HEK293 (cell line): ENCODE data around the gene TTLL1.

Source experiments
- CTCF ChIA-PET: fragments of 350-600 bp; formaldehyde crosslinking; extraction: SDS; loops from one replicate; lab custom pipeline; 2021; ENCODE audit warnings: antibody characterized with exemption; lab: Yijun Ruan, JAX
- POLR2A ChIA-PET: fragments of 300-600 bp; formaldehyde crosslinking; extraction: SDS; loops from one replicate; lab custom pipeline; 2020; ENCODE audit warnings: antibody characterized with exemption, inconsistent platforms; lab: Yijun Ruan, JAX
- H3K27ac ChIP-seq: fragments of 200-500 bp; sonication (Bioruptor generic); 2 replicates; pipeline ENCODE4 v1.5.1; 2014; ENCODE audit warnings: low read depth, low read length, control low read depth, inconsistent platforms; ENCODE audit errors: extremely low read depth
- H3K36me3 ChIP-seq, 2 experiments: fragments of 200-500 bp in 1 of 2; sonication (Bioruptor generic) in 1 of 2; 1 replicate in 1 of 2; 2 replicates in 1 of 2; pipeline ENCODE4 v1.5.1; 2014 to 2017; ENCODE audit warnings: inconsistent platforms in 2 of 2, low read length in 2 of 2; ENCODE audit not compliant: control insufficient read depth in 2 of 2, insufficient read depth in 1 of 2
- H3K4me1 ChIP-seq: fragments of 200-500 bp; sonication (Bioruptor generic); 2 replicates; pipeline ENCODE4 v1.5.1; 2014; ENCODE audit warnings: mild to moderate bottlenecking, low read length, inconsistent platforms; ENCODE audit not compliant: control insufficient read depth, insufficient read depth
- H3K4me3 ChIP-seq: 2 replicates; pipeline ENCODE4 v1.5.1; 2011; ENCODE audit warnings: low read depth, mild to moderate bottlenecking, control low read depth, low read length, moderate library complexity
- H3K9me3 ChIP-seq: fragments of 200-500 bp; sonication (Bioruptor generic); 2 replicates; pipeline ENCODE4 v1.5.1; 2014; ENCODE audit warnings: low read depth, low read length, inconsistent platforms; ENCODE audit not compliant: control insufficient read depth, insufficient read depth
- REPIN1 ChIP-seq: fragments of 450-650 bp; formaldehyde crosslinking; IDR thresholded peaks from 2 replicates; pipeline ENCODE4 v1.5.1; 2017; ENCODE audit warnings: missing biosample characterization, missing genetic modification characterization, low read depth
- YY1 ChIP-seq: fragments of 450-650 bp; formaldehyde crosslinking; IDR thresholded peaks from 2 replicates; pipeline ENCODE4 v1.5.1; 2018; ENCODE audit warnings: missing biosample characterization, missing genetic modification characterization
- ZBTB1 ChIP-seq: fragments of 450-650 bp; formaldehyde crosslinking; IDR thresholded peaks from 2 replicates; pipeline ENCODE4 v1.5.1; 2016; ENCODE audit warnings: missing biosample characterization, missing genetic modification characterization
- ZBTB48 ChIP-seq: fragments of 450-650 bp; formaldehyde crosslinking; IDR thresholded peaks from 2 replicates; pipeline ENCODE4 v1.5.1; 2016; ENCODE audit warnings: missing biosample characterization, missing genetic modification characterization
- ZNF121 ChIP-seq: fragments of 450-650 bp; formaldehyde crosslinking; IDR thresholded peaks from 2 replicates; pipeline ENCODE4 v1.5.1; 2016; ENCODE audit warnings: missing biosample characterization, missing genetic modification characterization
- ZNF132 ChIP-seq: fragments of 450-650 bp; formaldehyde crosslinking; IDR thresholded peaks from 2 replicates; pipeline ENCODE4 v1.5.1; 2017; ENCODE audit warnings: missing biosample characterization, missing genetic modification characterization, borderline replicate concordance
- ZNF404 ChIP-seq: fragments of 450-650 bp; formaldehyde crosslinking; IDR thresholded peaks from 2 replicates; pipeline ENCODE4 v1.5.1; 2017; ENCODE audit warnings: missing biosample characterization, missing genetic modification characterization
- ZNF416 ChIP-seq: fragments of 450-650 bp; formaldehyde crosslinking; IDR thresholded peaks from 2 replicates; pipeline ENCODE4 v1.5.1; 2016; ENCODE audit warnings: missing biosample characterization, missing genetic modification characterization
- TF ChIP-seq, protein P1 (sequence below): fragments of 450-650 bp; formaldehyde crosslinking; IDR thresholded peaks from 2 replicates; pipeline ENCODE4; 2016; ENCODE audit warnings: missing biosample characterization, missing genetic modification characterization
- TF ChIP-seq, protein P2 (sequence below): fragments of 450-650 bp; formaldehyde crosslinking; IDR thresholded peaks from 2 replicates; pipeline ENCODE4 v1.5.1; 2016; ENCODE audit warnings: missing biosample characterization, missing genetic modification characterization, borderline replicate concordance
- TF ChIP-seq, protein P3 (sequence below): fragments of 450-650 bp; formaldehyde crosslinking; IDR thresholded peaks from 2 replicates; pipeline ENCODE4 v1.5.1; 2016; ENCODE audit warnings: missing biosample characterization, missing genetic modification characterization
- TF ChIP-seq, protein P4 (sequence below): fragments of 450-650 bp; formaldehyde crosslinking; IDR thresholded peaks from 2 replicates; pipeline ENCODE4 v1.5.1; 2016; ENCODE audit warnings: missing biosample characterization, missing genetic modification characterization
- TF ChIP-seq, protein P5 (sequence below): fragments of 450-650 bp; formaldehyde crosslinking; IDR thresholded peaks from 2 replicates; pipeline ENCODE4 v1.5.1; 2017; ENCODE audit warnings: missing biosample characterization, missing genetic modification characterization

Gene TTLL1

DNA sequence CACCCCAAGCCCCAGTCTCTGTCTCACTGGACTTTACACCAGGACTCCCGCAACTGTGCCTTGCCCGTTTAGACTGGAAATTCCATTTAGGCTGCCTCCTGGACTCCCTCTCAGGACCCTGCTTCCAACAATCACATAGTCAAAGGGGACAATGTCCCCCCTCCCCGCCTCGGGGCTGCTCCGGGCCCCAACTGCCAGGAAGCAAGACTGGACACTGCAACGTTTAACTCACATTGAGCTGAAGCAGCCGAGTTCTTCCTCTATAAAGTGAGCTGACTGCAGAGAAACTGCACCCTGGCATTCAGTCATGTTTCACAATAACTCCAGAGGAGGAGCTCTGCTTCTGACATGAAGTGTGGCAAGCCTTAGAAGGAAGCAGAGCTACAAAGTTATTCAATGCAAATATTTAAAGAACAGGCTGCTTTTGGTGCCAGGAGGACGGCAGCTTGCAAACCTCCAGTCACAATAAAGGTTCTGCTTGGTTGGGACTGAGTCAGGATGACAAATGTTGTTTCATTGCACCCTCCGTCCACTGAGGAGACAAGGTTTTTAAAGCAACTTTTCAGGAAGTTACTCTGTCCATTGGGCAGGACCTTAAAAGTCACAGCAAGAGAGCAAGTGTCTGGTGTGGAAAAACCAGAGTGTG is 94.2 kb downstream of the TTLL1 start (continued):
- TF ChIP-seq ZNF416 (tag by site-specific recombination) (no peak), ZBTB1 (tag by site-specific recombination) (no peak), ZNF132 (tag by site-specific recombination) (no peak), REPIN1 (no peak)
- TF ChIP-seq, protein P1, sequence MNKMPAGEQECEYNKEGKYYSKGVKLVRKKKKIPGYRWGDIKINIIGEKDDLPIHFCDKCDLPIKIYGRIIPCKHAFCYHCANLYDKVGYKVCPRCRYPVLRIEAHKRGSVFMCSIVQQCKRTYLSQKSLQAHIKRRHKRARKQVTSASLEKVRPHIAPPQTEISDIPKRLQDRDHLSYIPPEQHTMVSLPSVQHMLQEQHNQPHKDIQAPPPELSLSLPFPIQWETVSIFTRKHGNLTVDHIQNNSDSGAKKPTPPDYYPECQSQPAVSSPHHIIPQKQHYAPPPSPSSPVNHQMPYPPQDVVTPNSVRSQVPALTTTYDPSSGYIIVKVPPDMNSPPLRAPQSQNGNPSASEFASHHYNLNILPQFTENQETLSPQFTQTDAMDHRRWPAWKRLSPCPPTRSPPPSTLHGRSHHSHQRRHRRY, result no peak
- TF ChIP-seq, protein P2, sequence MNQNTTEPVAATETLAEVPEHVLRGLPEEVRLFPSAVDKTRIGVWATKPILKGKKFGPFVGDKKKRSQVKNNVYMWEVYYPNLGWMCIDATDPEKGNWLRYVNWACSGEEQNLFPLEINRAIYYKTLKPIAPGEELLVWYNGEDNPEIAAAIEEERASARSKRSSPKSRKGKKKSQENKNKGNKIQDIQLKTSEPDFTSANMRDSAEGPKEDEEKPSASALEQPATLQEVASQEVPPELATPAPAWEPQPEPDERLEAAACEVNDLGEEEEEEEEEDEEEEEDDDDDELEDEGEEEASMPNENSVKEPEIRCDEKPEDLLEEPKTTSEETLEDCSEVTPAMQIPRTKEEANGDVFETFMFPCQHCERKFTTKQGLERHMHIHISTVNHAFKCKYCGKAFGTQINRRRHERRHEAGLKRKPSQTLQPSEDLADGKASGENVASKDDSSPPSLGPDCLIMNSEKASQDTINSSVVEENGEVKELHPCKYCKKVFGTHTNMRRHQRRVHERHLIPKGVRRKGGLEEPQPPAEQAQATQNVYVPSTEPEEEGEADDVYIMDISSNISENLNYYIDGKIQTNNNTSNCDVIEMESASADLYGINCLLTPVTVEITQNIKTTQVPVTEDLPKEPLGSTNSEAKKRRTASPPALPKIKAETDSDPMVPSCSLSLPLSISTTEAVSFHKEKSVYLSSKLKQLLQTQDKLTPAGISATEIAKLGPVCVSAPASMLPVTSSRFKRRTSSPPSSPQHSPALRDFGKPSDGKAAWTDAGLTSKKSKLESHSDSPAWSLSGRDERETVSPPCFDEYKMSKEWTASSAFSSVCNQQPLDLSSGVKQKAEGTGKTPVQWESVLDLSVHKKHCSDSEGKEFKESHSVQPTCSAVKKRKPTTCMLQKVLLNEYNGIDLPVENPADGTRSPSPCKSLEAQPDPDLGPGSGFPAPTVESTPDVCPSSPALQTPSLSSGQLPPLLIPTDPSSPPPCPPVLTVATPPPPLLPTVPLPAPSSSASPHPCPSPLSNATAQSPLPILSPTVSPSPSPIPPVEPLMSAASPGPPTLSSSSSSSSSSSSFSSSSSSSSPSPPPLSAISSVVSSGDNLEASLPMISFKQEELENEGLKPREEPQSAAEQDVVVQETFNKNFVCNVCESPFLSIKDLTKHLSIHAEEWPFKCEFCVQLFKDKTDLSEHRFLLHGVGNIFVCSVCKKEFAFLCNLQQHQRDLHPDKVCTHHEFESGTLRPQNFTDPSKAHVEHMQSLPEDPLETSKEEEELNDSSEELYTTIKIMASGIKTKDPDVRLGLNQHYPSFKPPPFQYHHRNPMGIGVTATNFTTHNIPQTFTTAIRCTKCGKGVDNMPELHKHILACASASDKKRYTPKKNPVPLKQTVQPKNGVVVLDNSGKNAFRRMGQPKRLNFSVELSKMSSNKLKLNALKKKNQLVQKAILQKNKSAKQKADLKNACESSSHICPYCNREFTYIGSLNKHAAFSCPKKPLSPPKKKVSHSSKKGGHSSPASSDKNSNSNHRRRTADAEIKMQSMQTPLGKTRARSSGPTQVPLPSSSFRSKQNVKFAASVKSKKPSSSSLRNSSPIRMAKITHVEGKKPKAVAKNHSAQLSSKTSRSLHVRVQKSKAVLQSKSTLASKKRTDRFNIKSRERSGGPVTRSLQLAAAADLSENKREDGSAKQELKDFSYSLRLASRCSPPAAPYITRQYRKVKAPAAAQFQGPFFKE (tag by site-specific recombination), result no peak
- TF ChIP-seq, protein P3, sequence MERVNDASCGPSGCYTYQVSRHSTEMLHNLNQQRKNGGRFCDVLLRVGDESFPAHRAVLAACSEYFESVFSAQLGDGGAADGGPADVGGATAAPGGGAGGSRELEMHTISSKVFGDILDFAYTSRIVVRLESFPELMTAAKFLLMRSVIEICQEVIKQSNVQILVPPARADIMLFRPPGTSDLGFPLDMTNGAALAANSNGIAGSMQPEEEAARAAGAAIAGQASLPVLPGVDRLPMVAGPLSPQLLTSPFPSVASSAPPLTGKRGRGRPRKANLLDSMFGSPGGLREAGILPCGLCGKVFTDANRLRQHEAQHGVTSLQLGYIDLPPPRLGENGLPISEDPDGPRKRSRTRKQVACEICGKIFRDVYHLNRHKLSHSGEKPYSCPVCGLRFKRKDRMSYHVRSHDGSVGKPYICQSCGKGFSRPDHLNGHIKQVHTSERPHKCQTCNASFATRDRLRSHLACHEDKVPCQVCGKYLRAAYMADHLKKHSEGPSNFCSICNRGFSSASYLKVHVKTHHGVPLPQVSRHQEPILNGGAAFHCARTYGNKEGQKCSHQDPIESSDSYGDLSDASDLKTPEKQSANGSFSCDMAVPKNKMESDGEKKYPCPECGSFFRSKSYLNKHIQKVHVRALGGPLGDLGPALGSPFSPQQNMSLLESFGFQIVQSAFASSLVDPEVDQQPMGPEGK (tag by site-specific recombination), result no peak
- TF ChIP-seq, all 188 proteins: peak for 0

DNA sequence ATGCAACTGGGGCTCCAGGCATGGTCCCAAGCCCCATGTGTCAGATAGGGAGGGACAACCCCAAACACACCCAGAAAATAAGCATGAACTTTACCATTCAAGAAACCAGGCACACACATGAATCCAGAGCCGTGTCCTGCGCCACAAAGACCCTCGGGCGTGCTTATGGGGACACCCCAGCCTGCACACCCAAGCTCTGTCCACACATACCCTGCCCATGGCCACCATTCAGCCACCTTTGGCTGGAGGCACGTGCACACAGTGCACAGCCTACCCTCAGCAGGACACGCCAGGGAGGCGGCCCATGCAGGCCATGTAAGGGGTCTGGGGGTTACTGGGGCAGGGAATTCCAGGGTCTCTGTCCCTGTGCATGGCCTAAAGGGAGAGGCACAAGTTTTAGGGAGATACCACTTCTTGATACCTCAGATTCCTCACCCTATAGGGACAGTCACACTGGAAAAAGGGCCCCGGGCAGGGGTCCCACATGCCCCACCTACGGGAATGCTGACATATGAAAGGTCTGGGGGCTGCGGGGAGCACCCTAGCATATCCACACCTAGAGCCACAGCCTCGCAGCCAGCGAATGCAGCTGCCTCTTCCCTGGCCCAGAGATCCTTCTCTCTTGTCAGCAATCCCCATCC is 94.8 kb downstream of the TTLL1 start:
- CTCF ChIA-PET, result interaction anchor here (2.1 kb wide), 1 partner anchor 39 kb away, joined by 4 read pairs; no protein-coding TSS in a partner anchor
- POLR2A ChIA-PET, result interaction anchor here (0.6 kb wide), 1 partner anchor 1260 kb away, joined by 3 read pairs; no protein-coding TSS in a partner anchor

DNA sequence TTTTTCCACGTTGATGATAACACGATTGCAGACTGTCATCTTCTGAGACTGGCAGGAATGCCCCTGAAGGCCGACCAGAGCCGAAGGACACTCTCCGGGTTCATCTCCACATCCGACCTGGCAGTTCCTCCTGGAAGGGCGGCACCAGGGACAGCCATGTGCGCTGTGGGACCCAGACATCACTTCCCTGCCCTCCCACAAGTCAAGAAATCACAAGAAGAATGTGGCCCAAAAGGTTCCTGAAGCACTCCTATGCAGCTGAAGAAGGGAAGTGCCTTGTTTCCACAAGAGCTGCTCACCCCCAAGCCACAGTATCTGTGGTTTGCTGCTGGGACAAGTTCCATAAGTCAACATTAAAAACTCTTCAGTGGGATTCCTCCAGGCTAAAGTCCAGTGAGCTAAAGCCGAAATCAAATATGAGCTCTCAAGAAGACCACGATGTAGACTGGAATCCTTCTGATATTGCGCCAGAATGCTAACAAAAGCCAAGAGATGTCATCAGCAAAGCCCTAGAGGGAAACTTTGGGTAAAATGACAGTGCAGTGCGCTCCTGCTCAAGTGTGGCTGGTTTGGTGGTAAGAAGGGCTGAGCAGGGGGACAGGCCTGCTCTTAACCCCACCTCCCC is 95.4 kb downstream of the TTLL1 start:
- no peak for TF ChIP-seq YY1 (tag by site-specific recombination)
- TF ChIP-seq, protein P4, sequence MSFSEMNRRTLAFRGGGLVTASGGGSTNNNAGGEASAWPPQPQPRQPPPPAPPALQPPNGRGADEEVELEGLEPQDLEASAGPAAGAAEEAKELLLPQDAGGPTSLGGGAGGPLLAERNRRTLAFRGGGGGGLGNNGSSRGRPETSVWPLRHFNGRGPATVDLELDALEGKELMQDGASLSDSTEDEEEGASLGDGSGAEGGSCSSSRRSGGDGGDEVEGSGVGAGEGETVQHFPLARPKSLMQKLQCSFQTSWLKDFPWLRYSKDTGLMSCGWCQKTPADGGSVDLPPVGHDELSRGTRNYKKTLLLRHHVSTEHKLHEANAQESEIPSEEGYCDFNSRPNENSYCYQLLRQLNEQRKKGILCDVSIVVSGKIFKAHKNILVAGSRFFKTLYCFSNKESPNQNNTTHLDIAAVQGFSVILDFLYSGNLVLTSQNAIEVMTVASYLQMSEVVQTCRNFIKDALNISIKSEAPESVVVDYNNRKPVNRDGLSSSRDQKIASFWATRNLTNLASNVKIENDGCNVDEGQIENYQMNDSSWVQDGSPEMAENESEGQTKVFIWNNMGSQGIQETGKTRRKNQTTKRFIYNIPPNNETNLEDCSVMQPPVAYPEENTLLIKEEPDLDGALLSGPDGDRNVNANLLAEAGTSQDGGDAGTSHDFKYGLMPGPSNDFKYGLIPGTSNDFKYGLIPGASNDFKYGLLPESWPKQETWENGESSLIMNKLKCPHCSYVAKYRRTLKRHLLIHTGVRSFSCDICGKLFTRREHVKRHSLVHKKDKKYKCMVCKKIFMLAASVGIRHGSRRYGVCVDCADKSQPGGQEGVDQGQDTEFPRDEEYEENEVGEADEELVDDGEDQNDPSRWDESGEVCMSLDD, result no peak
- TF ChIP-seq ZNF121 (tag by site-specific recombination), result no peak
- TF ChIP-seq, protein P5, sequence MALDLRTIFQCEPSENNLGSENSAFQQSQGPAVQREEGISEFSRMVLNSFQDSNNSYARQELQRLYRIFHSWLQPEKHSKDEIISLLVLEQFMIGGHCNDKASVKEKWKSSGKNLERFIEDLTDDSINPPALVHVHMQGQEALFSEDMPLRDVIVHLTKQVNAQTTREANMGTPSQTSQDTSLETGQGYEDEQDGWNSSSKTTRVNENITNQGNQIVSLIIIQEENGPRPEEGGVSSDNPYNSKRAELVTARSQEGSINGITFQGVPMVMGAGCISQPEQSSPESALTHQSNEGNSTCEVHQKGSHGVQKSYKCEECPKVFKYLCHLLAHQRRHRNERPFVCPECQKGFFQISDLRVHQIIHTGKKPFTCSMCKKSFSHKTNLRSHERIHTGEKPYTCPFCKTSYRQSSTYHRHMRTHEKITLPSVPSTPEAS, result no peak
- ChIA-PET POLR2A (no interaction called here), CTCF (interaction anchor here (1.2 to 2.1 kb wide), 3 partner anchors 40 to 126 kb away, joined by 3 to 4 read pairs (median 4); no protein-coding TSS in a partner anchor)
- Histone ChIP-seq H3K36me3 (peaks cover 0 to 3% of the 10 kb centered on the region in 2 experiments; a peak in 1 of 3 replicates), H3K9me3 (no peaks in the 10 kb centered on the region), H3K4me1 (peaks cover 17% of the 10 kb centered on the region; the same call in 1 of the 2 replicates), H3K27ac (no peak overlapping the region), H3K4me3 (no peak overlapping the region)

More for the DNA sequence above, 94.8 kb downstream of the TTLL1 start:
- H3K4me3 ChIP-seq, result no peak overlapping the region
- H3K36me3 ChIP-seq, result peaks cover 0 to 3% of the 10 kb centered on the region in 2 experiments; a peak in 1 of 3 replicates
- no peak overlapping the region; the same call in 1 of the 2 replicates for H3K27ac ChIP-seq
- H3K4me1 ChIP-seq, result peaks cover 17% of the 10 kb centered on the region; the same call in 1 of the 2 replicates
- TF ChIP-seq ZBTB1 (tag by site-specific recombination) (no peak), ZBTB48 (tag by site-specific recombination) (no peak), ZNF404 (tag by site-specific recombination) (no peak)
- TF ChIP-seq, all 188 proteins: peak for 0
- H3K9me3 ChIP-seq, result no peaks in the 10 kb centered on the region
